HG02571 (cell line): ENCODE data around the gene NWD2.

Source experiments
- ATAC-seq: cut with Tn5 transposase; IDR thresholded peaks from one replicate; pipeline ENCODE4 v1.9.1; 2021; ENCODE audit warnings: mild to moderate bottlenecking, moderate library complexity; ENCODE audit not compliant: unreplicated experiment

Gene NWD2

GRCh38 chr4:37436546-37436945, 192.0 kb downstream of the NWD2 start:
- ATAC-seq = no peak

GRCh38 chr4:37437163-37437562, 192.6 kb downstream of the NWD2 start:
- ATAC-seq = no peak

- no peak for ATAC-seq
Observed at GRCh38 chr4:37438564-37439279, 194.2 kb downstream of the NWD2 start.

GRCh38 chr4:37439809-37440474, 195.4 kb downstream of the NWD2 start:
- no peak for ATAC-seq

- no peak for ATAC-seq
Observed at GRCh38 chr4:37440501-37440900, 196.0 kb downstream of the NWD2 start.

GRCh38 chr4:37441231-37442061, 196.9 kb downstream of the NWD2 start:
- no peak for ATAC-seq

- ATAC-seq = no peak
Observed at GRCh38 chr4:37442062-37442323, 197.4 kb downstream of the NWD2 start.

GRCh38 chr4:37443137-37443536, 198.6 kb downstream of the NWD2 start:
- ATAC-seq = no peak

GRCh38 chr4:37445023-37445422, 200.5 kb downstream of the NWD2 start:
- no peak for ATAC-seq

- ATAC-seq = no peak
Observed at GRCh38 chr4:37446016-37446415, 201.5 kb downstream of the NWD2 start.

- ATAC-seq = no peak
Observed at GRCh38 chr4:37447886-37448285, 203.3 kb downstream of the NWD2 start.

- ATAC-seq = no peak
Observed at GRCh38 chr4:37450309-37450708, 205.8 kb downstream of the NWD2 start.

GRCh38 chr4:37450911-37451310, 206.4 kb downstream of the NWD2 start:
- ATAC-seq = no peak

GRCh38 chr4:37451656-37452055, 207.1 kb downstream of the NWD2 start:
- ATAC-seq = no peak

- peak; percentile 67 for ATAC-seq
Observed at GRCh38 chr4:37452952-37453280, 208.4 kb downstream of the NWD2 start.

GRCh38 chr4:37453281-37453998, 208.9 kb downstream of the NWD2 start:
- ATAC-seq = peak; percentile 80

GRCh38 chr4:37453999-37454800, 209.7 kb downstream of the NWD2 start:
- no peak for ATAC-seq

- no peak for ATAC-seq
Observed at GRCh38 chr4:37455301-37456131, 211.0 kb downstream of the NWD2 start.

- ATAC-seq = no peak
Observed at GRCh38 chr4:37461801-37462200, 217.3 kb downstream of the NWD2 start.
